Hepatocyte (in vitro differentiated cells): ENCODE results near the gene STK10.

ENCODE experiments used
- EZH2 ChIP-seq: fragments of 200-600 bp; sonication (generic); IDR thresholded peaks from 2 replicates; pipeline ENCODE4 v1.6.1; 2016; ENCODE audit warnings: antibody characterized with exemption, mild to moderate bottlenecking, borderline replicate concordance
- EZH2phosphoT487 ChIP-seq: fragments of 200-600 bp; sonication (generic); IDR thresholded peaks from one replicate; pipeline ENCODE4 v1.6.1; 2018; ENCODE audit warnings: antibody characterized with exemption, mild to moderate bottlenecking, low read depth, moderate library complexity; ENCODE audit not compliant: unreplicated experiment, severe bottlenecking
- TF ChIP-seq, protein P1 (sequence below): fragments of 200-600 bp; sonication (generic); IDR thresholded peaks from 2 replicates; pipeline ENCODE4 v1.5.1; 2016; ENCODE audit warnings: antibody characterized with exemption, mild to moderate bottlenecking; ENCODE audit not compliant: poor library complexity

DNA sequence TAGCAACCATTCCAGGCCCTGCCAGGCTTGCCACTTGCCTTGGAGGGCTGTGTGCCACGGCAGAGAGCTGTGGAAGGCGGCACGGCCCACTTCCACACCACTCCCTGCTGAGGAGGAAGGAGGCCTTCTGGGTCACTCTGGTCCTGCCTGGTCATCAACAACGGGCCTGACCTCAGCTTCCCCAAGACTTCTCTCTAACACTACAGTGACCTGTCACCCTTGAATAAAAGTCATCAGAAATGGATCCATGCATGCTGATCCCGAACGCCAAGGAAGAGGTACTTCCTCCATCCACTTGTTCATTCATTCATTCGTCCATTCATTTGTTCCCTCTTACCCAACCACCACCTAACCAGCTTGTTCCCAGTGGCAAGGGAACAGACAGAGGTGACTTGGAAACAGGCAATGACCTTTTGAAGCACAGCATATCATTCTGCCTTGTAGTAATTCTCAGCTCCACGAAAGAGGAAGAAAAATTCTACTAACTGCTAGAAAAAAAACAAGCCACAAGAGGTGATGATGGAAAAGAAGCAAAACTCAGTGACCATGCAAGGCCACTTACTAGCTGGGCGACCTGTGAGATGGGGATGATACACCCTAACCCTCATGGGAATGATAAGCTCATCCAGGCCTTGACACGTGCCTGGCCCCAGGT, 58.6 kb downstream of the STK10 start:
- no peak for TF ChIP-seq EZH2phosphoT487
- TF ChIP-seq, protein P1, sequence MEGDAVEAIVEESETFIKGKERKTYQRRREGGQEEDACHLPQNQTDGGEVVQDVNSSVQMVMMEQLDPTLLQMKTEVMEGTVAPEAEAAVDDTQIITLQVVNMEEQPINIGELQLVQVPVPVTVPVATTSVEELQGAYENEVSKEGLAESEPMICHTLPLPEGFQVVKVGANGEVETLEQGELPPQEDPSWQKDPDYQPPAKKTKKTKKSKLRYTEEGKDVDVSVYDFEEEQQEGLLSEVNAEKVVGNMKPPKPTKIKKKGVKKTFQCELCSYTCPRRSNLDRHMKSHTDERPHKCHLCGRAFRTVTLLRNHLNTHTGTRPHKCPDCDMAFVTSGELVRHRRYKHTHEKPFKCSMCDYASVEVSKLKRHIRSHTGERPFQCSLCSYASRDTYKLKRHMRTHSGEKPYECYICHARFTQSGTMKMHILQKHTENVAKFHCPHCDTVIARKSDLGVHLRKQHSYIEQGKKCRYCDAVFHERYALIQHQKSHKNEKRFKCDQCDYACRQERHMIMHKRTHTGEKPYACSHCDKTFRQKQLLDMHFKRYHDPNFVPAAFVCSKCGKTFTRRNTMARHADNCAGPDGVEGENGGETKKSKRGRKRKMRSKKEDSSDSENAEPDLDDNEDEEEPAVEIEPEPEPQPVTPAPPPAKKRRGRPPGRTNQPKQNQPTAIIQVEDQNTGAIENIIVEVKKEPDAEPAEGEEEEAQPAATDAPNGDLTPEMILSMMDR: no peak
- TF ChIP-seq EZH2: no peak
